Stomach (tissue), 9 donors: ENCODE measurements around the gene DCANP1. TPM values are rescaled to one million over a fixed set of nuclear protein-coding genes. Genes with fewer than 3 reads are reported as not detected.

ENCODE experiments used
- DNase-seq, 2 donors: peaks; one replicate each; pipeline versions ENCODE4 v3.0.0 to v3.0.0-alpha.2; 2013 to 2019
- H3K27ac ChIP-seq, 5 donors: fragments of 200-600 bp in 4 of 5; sonication (generic) in 4 of 5; one replicate each; pipeline ENCODE4 v1.5.1; 2013 to 2019; ENCODE audit warnings: mild to moderate bottlenecking in 1 of 5, moderate library complexity in 1 of 5
- H3K27me3 ChIP-seq, 3 donors: fragments of 200-600 bp; sonication (generic); one replicate each; pipeline ENCODE4 v1.5.1; 2017 to 2019; ENCODE audit warnings: mixed run types in 1 of 3
- H3K36me3 ChIP-seq, 4 donors: fragments of 200-600 bp; sonication (generic); 1 replicate in 3 of 4; 2 replicates in 1 of 4; pipeline ENCODE4 v1.5.1; 2016 to 2019
- H3K4me1 ChIP-seq, 4 donors: fragments of 200-600 bp; sonication (generic); one replicate each; pipeline ENCODE4 v1.5.1; 2016 to 2019
- H3K4me3 ChIP-seq, 4 donors: fragments of 200-600 bp; sonication (generic) in 3 of 4; one replicate each; pipeline ENCODE4 v1.5.1; 2016 to 2019; ENCODE audit warnings: mild to moderate bottlenecking in 1 of 4
- H3K9me3 ChIP-seq, 4 donors: fragments of 200-600 bp; sonication (generic); one replicate each; pipeline ENCODE4 v1.5.1; 2016 to 2019
- EP300 ChIP-seq: sonication (generic); formaldehyde crosslinking; IDR thresholded peaks from one replicate; pipeline ENCODE4 v1.6.1; 2017; ENCODE audit warnings: antibody characterized with exemption
- POLR2A ChIP-seq, 4 donors: fragments of 450-650 bp; IDR thresholded peaks; one replicate each; pipeline ENCODE4 v1.6.1; 2016; ENCODE audit warnings: antibody characterized with exemption in 4 of 4, control low read depth in 2 of 4, mild to moderate bottlenecking in 1 of 4, moderate library complexity in 1 of 4
- POLR2AphosphoS5 ChIP-seq, 3 donors: sonication (generic); formaldehyde crosslinking; IDR thresholded peaks; one replicate each; pipeline ENCODE4 v1.6.1; 2016; ENCODE audit warnings: antibody characterized with exemption in 3 of 3
- WGBS, 5 donors: extraction: QIAGEN DNeasy Blood & Tissue Kit in 3 of 5; methylation state at CpG; one replicate each; pipeline versions ENCODE4 v1.1.5 to v1.1.7; 2013 to 2018; 5-methylcytosine and 5-hydroxymethylcytosine counted together
- intact Hi-C: fragments of 100-400 bp; cut with DNase I; formaldehyde crosslinking; loops from one replicate; pipeline ENCODE4 v1.15.1; 2023; ENCODE audit warnings: low total_unique reads
- polyA plus RNA-seq, 3 donors: library from polyadenylated mRNA; stranded (reverse); fragments of 200-250 nt; gene quantifications; one replicate each; pipeline ENCODE4 v1.2.3, GENCODE V29; 2013
- total RNA-seq, 5 donors: library from RNA; depleted of rRNA; stranded (reverse); fragments of >200 nt; gene quantifications; one replicate each; pipeline versions ENCODE4 v1.1.0 to v1.2.3, GENCODE V29; 2014 to 2016
- TF ChIP-seq, protein P1 (sequence below), 7 experiments: fragments of 450-650 bp in 4 of 7; fragments of 200-600 bp in 3 of 7; sonication (generic) in 3 of 7; IDR thresholded peaks; one replicate each; pipeline ENCODE4 v1.5.1; 2016 to 2019; ENCODE audit warnings: antibody characterized with exemption in 7 of 7, control low read depth in 2 of 7, mild to moderate bottlenecking in 1 of 7
- donor health status: healthy with polysubstance abuse.
- donor health status: Bipolar disorder and iron deficiency.
- donor health status: healthy.

The DCANP1 gene
- total and polyA plus RNA-seq, 8 donors, result 0.55 TPM; not detected in 7

DNA sequence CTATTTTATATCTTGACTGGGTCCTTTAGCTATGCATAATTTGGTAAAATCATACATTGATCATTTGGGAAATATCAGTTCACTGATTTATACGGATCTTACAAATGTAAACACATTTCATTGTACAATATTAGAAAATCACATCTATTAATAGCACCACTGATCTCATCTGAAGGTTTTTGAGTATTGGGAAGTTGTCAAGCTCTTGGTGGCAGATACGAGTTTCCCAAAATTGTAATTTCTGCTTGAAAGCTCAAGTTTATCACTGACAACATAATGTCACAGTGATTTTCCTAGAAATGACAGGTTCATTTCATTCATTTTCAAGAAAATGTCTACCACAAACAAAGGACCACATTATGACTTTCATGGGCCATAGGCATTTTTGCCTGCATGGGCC lies 45.1 kb downstream of the DCANP1 start:
- intact Hi-C loops, result no loop called here
- WGBS, 5 donors, result 84 to 94% (median 86%) methylated on average over 2 of the region's 2 CpGs
- Histone ChIP-seq H3K27me3 (no peaks in the 10 kb centered on the region), H3K9me3 (peaks cover 0 to 5% (median 0%) of the 10 kb centered on the region in 4 donors), H3K27ac (no peak overlapping the region), H3K4me1 (peaks cover 14 to 24% (median 18%) of the 10 kb centered on the region in 4 donors), H3K4me3 (no peak overlapping the region), H3K36me3 (no peaks in the 10 kb centered on the region)
- no peak for DNase-seq
- TF ChIP-seq POLR2AphosphoS5 (IDR thresholded peaks at IDR 0.05) (no peak), POLR2A (IDR thresholded peaks at IDR 0.05) (no peak), EP300 (no peak)
- TF ChIP-seq, protein P1, sequence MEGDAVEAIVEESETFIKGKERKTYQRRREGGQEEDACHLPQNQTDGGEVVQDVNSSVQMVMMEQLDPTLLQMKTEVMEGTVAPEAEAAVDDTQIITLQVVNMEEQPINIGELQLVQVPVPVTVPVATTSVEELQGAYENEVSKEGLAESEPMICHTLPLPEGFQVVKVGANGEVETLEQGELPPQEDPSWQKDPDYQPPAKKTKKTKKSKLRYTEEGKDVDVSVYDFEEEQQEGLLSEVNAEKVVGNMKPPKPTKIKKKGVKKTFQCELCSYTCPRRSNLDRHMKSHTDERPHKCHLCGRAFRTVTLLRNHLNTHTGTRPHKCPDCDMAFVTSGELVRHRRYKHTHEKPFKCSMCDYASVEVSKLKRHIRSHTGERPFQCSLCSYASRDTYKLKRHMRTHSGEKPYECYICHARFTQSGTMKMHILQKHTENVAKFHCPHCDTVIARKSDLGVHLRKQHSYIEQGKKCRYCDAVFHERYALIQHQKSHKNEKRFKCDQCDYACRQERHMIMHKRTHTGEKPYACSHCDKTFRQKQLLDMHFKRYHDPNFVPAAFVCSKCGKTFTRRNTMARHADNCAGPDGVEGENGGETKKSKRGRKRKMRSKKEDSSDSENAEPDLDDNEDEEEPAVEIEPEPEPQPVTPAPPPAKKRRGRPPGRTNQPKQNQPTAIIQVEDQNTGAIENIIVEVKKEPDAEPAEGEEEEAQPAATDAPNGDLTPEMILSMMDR (IDR thresholded peaks at IDR 0.05), result no peak

DNA sequence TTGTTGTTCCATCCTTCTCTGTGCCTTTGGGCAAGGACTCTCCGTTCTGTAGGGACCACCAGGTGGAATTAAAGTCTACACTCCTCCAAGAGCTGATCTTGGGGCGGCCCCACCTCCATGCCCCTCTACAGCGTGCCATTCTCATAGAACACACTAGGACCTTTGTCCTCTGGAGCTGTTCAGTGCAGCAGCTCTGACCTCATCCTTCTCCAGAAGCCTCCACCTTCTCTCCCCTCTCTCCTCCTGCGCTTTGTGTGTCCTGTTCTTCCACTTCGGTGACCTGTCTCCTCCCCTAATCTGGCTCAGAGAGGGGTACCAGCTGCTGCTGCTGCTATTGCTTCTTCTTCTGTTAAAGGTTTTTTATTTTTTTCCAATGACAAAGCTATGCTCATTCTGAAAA lies 46.3 kb downstream of the DCANP1 start:
- Histone ChIP-seq H3K9me3 (peaks cover 0 to 5% (median 0%) of the 10 kb centered on the region in 4 donors), H3K27ac (no peak overlapping the region), H3K27me3 (no peaks in the 10 kb centered on the region), H3K4me1 (peaks cover 26 to 35% (median 30%) of the 10 kb centered on the region in 4 donors), H3K36me3 (no peaks in the 10 kb centered on the region), H3K4me3 (no peak overlapping the region)
- WGBS, 5 donors, result 38 to 60% (median 56%) methylated on average over 5 of the region's 5 CpGs
- TF ChIP-seq EP300 (no peak), POLR2AphosphoS5 (IDR thresholded peaks at IDR 0.05) (no peak), POLR2A (IDR thresholded peaks at IDR 0.05) (no peak)
- TF ChIP-seq, protein P1 (IDR thresholded peaks at IDR 0.05), result no peak
- no peak for DNase-seq
- intact Hi-C loops, result no loop called here

DNA sequence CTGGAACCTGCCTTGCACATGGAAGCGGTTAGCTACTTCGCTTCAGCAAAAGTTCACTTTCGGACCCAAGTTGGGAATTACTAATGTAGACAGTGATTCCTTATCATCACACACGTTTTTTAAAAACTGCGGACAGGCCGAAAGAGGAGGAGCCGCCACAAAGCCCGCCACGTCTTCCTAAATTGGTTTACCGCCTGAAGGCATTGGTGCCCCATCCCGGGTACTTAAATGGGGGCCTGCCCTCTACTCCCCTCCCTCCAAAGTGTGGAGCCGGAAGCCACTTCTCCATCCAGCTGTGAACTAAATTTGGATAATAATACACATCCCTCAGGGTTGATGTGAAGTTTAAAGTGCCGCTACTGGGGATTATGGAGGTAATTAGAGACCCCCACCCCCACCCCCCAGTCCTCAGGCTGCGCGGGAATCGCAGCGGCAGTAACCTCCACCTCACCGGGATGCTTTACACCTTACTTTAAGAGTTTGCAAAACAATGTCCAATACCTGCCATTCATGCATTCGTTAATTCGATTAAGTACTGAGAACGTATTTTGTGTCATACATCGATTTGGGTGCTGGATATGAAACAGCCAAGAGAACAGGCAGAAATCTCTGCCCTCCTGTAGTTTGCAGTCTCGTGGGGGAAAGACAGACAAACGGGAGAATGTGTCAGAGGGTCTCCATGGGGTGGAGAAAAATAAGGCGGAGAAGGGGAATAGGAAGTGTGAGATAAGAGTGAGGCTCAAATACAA lies 47.2 kb downstream of the DCANP1 start:
- H3K9me3 ChIP-seq, result peaks cover 0 to 3% (median 0%) of the 10 kb centered on the region in 4 donors
- intact Hi-C loops, result no loop called here
- H3K27ac ChIP-seq, result peak overlapping the region in 4 of 5 donors; percentile 90 to 98 (median 94)
- no peak for DNase-seq
- no peaks in the 10 kb centered on the region for H3K27me3 ChIP-seq
- H3K4me1 ChIP-seq, result peaks cover 33 to 44% (median 38%) of the 10 kb centered on the region in 4 donors
- 39 to 61% (median 51%) methylated on average over 25 of the region's 25 CpGs for WGBS, 5 donors
- H3K4me3 ChIP-seq, result peak overlapping the region; percentile 80 to 92 (median 86)
- TF ChIP-seq POLR2AphosphoS5 (IDR thresholded peaks at IDR 0.05) (no peak), EP300 (no peak), POLR2A (IDR thresholded peaks at IDR 0.05) (no peak)
- H3K36me3 ChIP-seq, result no peaks in the 10 kb centered on the region

DNA sequence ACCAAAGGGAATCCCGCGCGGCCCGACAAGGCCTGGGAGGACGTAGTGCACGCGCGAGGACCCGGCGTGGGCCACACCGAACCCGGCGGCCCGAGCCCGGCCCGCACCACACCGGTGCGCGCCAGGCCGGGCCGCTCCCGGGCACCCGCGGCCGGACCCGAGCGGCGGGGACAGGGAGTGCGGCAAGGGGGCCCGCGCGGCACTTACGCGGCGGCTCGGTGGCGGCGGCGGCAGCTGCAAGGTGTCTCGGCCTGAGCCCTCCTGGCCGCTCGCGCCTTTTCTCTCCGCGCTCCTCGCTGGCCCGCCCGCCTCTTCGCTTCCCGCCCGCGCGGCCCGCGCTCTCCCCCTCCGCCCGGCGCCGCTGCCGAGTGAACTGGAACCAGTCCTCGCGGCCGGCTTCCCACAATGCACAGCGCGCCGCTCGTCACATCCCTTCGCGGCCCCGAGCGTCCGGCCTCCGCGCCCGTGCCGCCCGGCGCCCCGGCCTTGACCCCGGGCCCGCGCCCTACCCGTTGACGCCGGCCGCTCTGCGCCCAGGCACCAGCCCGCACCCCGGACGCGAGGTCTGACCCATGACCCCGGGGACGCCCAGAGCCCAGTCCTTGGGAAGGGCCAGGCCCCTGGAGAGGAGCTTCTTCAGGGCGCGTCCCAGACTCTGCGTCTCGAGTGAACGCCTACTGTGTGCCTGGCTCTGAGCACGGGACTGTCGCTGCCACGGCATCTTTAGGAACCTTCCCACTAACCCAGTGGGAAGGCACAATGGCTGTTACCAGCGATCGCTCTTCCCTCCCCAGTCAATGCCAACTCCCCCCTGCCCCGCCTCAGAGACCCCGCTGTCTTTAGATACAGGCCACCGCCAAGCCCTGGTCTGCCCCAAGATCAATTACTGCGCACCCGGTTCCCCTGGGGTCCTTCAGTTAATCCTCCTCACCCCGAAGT lies 48.0 kb downstream of the DCANP1 start, which contains the start of gene MACROH2A1:
Gene MACROH2A1 (minus strand): TSS at position 377 of the 939 bp plus-strand sequence. CDS start 10,138 bp downstream, outside the sequence.
- DNase-seq, result peak; percentile 92 to 97
- Histone ChIP-seq H3K36me3 (no peaks in the 10 kb centered on the region), H3K4me1 (peaks cover 41 to 53% (median 47%) of the 10 kb centered on the region in 4 donors), H3K27ac (peak within 1 kb of the TSS; percentile 84 to 98 (median 93)), H3K9me3 (no peaks in the 10 kb centered on the region), H3K4me3 (peak within 1 kb of the TSS; percentile 80 to 92 (median 86)), H3K27me3 (no peaks in the 10 kb centered on the region)
- WGBS, 5 donors, result 1 to 6% (median 2%) methylated on average over 20 to 109 of the region's 109 CpGs
- TF ChIP-seq POLR2AphosphoS5 (IDR thresholded peaks at IDR 0.05), result peak; percentile 93 to 97 (median 94)
- TF ChIP-seq, protein P1 (IDR thresholded peaks at IDR 0.05), result no peak
- no peak for TF ChIP-seq EP300
- peak in 1 of 4 donors; percentile 28 for TF ChIP-seq POLR2A (IDR thresholded peaks at IDR 0.05)
- intact Hi-C loops, result no loop called here
